Common myeloid progenitor, CD34-positive (primary cell): Measurements from ENCODE around the gene VTI1A.

Experiments
- CTCF ChIA-PET: fragments of 350-600 bp; sonication (Branson Sonifier 250); formaldehyde crosslinking; loops from one replicate; lab custom pipeline; 2021; ENCODE audit warnings: antibody characterized with exemption; lab: Charles Lee
- POLR2A ChIA-PET: fragments of 350-600 bp; sonication (Branson Sonifier 250); formaldehyde crosslinking; loops from one replicate; lab custom pipeline; 2021; ENCODE audit warnings: antibody characterized with exemption; lab: Charles Lee
- DNase-seq, 3 donors: peaks; one replicate each; pipeline versions ENCODE4 v3.0.0 to v3.0.0-alpha.2; 2013
- H3K27ac ChIP-seq, 2 experiments: 1 replicate in 1 of 2; 2 replicates in 1 of 2; pipeline ENCODE4 v1.7.0; 2013; ENCODE audit warnings: inconsistent platforms in 2 of 2, low read length in 2 of 2, mild to moderate bottlenecking in 2 of 2, low read depth in 1 of 2, moderate library complexity in 1 of 2; ENCODE audit not compliant: severe bottlenecking in 2 of 2, insufficient read depth in 1 of 2, poor library complexity in 1 of 2
- H3K27me3 ChIP-seq, 5 experiments: replicated peaks in 2 of 5; 1 replicate in 3 of 5; 2 replicates in 2 of 5; pipeline versions ENCODE4 v1.6.1 to v1.7.0; 2013; ENCODE audit warnings: low read length in 4 of 5, mild to moderate bottlenecking in 2 of 5, moderate library complexity in 2 of 5, inconsistent platforms in 1 of 5; ENCODE audit not compliant: insufficient read depth in 5 of 5, control insufficient read depth in 4 of 5
- H3K36me3 ChIP-seq, 4 experiments: 1 replicate in 2 of 4; 2 replicates in 2 of 4; pipeline versions ENCODE4 v1.6.1 to v1.7.0; 2013; ENCODE audit warnings: low read length in 3 of 4, control low read depth in 1 of 4, mild to moderate bottlenecking in 1 of 4; ENCODE audit not compliant: control insufficient read depth in 4 of 4, insufficient read depth in 4 of 4
- H3K4me1 ChIP-seq, 4 experiments: 1 replicate in 3 of 4; 2 replicates in 1 of 4; pipeline versions ENCODE4 v1.6.1 to v1.7.1; 2013; ENCODE audit warnings: low read length in 3 of 4, mild to moderate bottlenecking in 3 of 4, control low read depth in 1 of 4, inconsistent platforms in 1 of 4, moderate library complexity in 1 of 4; ENCODE audit not compliant: control insufficient read depth in 4 of 4, insufficient read depth in 4 of 4; ENCODE audit errors: control extremely low read depth in 1 of 4
- H3K4me3 ChIP-seq, 7 experiments: 1 replicate in 4 of 7; 2 replicates in 3 of 7; pipeline versions ENCODE4 v1.5.1 to v1.7.0; 2013; ENCODE audit warnings: mild to moderate bottlenecking in 7 of 7, low read length in 6 of 7, moderate library complexity in 6 of 7, inconsistent platforms in 2 of 7, low read depth in 2 of 7, control low read depth in 1 of 7; ENCODE audit not compliant: insufficient read depth in 4 of 7, control insufficient read depth in 1 of 7; ENCODE audit errors: extremely low read depth in 1 of 7
- H3K9me3 ChIP-seq, 5 experiments: 1 replicate in 4 of 5; 2 replicates in 1 of 5; pipeline versions ENCODE4 v1.6.1 to v1.7.1; 2013; ENCODE audit warnings: low read length in 4 of 5, mild to moderate bottlenecking in 2 of 5, inconsistent platforms in 1 of 5, low read depth in 1 of 5, moderate library complexity in 1 of 5; ENCODE audit not compliant: control insufficient read depth in 4 of 5, insufficient read depth in 2 of 5; ENCODE audit errors: control extremely low read depth in 1 of 5
- WGBS: methylation state at CpG from one replicate; pipeline ENCODE4 v1.1.5; 2013; ENCODE audit not compliant: insufficient coverage; 5-methylcytosine and 5-hydroxymethylcytosine counted together

VTI1A gene

DNA sequence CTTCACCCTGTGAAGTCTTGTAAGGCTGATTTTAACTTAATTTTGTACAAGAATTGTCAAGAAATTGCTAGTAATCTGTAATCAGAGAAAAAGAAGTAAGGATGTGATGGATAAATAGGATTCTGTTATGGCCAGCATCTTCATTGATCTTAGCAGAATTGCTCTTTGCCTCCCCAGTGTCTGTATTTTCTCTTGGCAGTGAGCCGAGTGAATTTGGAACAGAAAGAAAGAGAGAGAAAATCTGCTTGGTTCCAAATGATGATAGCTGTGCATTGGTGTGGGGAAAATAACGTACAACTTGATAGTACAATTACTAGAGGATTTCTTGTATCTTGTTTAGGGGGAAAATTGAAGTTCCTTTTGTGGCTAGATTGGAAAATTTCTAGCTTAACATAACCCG lies 34.6 kb downstream of the VTI1A start:
- Histone ChIP-seq H3K9me3 (no peaks in the 10 kb centered on the region), H3K27me3 (no peaks in the 10 kb centered on the region), H3K4me3 (no peak overlapping the region), H3K27ac (no peak overlapping the region), H3K4me1 (no peaks in the 10 kb centered on the region), H3K36me3 (no peaks in the 10 kb centered on the region)
- CTCF ChIA-PET: interaction anchor here (1.1 kb wide), 1 partner anchor 9 kb away, joined by 4 read pairs; no protein-coding TSS in a partner anchor
- DNase-seq: no peak
- POLR2A ChIA-PET: no interaction called here
- WGBS: 100% methylated on average over 1 of the region's 3 CpGs

DNA sequence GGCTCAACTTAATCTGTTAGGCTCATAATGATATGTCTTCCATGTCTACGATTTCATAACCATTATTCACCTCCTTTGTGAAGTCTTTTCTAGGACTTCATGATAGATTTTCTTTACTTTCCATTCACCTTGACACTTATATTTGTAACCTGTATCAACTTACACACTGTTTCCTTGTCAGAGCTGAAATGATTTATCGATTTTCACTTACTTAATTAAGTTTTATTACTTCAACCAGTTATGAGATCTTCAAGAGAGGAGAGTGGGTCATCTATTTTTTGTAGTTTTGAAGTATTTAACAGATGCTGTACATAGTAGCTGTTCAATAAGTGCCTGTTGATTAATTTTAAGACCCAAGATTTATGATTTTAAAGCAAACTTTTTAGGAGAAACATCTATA lies 37.4 kb downstream of the VTI1A start:
- CTCF ChIA-PET: no interaction called here
- peaks cover 0 to 4% (median 0%) of the 10 kb centered on the region in 4 experiments for H3K36me3 ChIP-seq
- H3K4me1 ChIP-seq: no peaks in the 10 kb centered on the region
- H3K27ac ChIP-seq: no peak overlapping the region
- DNase-seq: no peak
- POLR2A ChIA-PET: no interaction called here
- H3K9me3 ChIP-seq: no peaks in the 10 kb centered on the region
- H3K4me3 ChIP-seq: no peak overlapping the region
- H3K27me3 ChIP-seq: no peaks in the 10 kb centered on the region
- 100% methylated on average over 1 of the region's 2 CpGs for WGBS

DNA sequence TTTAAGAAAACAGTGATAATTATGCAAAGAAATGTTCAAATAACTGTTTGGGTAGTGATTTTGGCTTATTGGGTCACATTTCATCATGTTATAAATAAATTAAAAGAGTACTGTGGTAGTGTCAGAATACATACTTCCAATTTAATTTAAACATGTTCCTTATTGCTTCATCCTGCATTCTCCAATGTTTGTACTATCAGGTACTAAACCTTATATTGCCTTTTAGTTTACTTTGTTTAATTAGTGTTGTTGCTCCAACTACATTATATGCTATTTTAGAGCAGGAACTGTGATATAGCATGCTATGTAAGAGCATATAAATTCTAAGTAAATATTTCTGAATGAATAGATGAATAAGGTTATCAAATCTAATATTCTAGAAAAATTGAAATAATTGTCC lies 40.9 kb downstream of the VTI1A start:
- Histone ChIP-seq H3K27me3 (no peaks in the 10 kb centered on the region), H3K36me3 (peaks cover 0 to 4% (median 0%) of the 10 kb centered on the region in 4 experiments), H3K4me3 (no peak overlapping the region), H3K4me1 (no peaks in the 10 kb centered on the region), H3K27ac (no peak overlapping the region), H3K9me3 (no peaks in the 10 kb centered on the region)
- POLR2A ChIA-PET: no interaction called here
- DNase-seq: no peak
- CTCF ChIA-PET: interaction anchor here (1.4 kb wide), 1 partner anchor 16 kb away, joined by 7 read pairs; no protein-coding TSS in a partner anchor

DNA sequence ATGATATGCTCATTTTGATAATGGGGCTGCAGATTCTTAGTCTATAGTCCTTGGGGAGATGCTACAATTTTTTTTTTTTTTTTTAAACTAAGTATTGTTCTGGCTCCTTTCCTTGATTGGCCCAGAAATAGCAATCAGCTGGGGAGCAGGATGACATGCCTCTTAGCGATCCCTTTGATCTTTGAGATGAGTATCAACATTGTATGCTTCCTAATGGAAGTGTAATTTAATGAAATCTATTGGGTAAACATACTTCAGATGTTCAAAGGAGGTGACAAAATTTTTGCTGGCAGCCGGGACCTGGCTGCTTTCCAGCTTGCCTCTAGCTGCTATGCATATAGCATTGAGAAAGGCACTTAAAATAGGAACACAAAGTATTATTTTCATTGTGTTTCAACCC lies 43.5 kb downstream of the VTI1A start:
- Histone ChIP-seq H3K9me3 (no peaks in the 10 kb centered on the region), H3K27ac (no peak overlapping the region), H3K36me3 (peaks cover 0 to 4% (median 0%) of the 10 kb centered on the region in 4 experiments), H3K4me1 (no peaks in the 10 kb centered on the region), H3K4me3 (no peak overlapping the region), H3K27me3 (no peaks in the 10 kb centered on the region)
- CTCF ChIA-PET: interaction anchor here (1.0 to 1.2 kb wide), 2 partner anchors 10 kb away, joined by 3 read pairs; no protein-coding TSS in a partner anchor
- POLR2A ChIA-PET: no interaction called here
- 94% methylated on average over 2 of the region's 2 CpGs for WGBS
- no peak for DNase-seq

DNA sequence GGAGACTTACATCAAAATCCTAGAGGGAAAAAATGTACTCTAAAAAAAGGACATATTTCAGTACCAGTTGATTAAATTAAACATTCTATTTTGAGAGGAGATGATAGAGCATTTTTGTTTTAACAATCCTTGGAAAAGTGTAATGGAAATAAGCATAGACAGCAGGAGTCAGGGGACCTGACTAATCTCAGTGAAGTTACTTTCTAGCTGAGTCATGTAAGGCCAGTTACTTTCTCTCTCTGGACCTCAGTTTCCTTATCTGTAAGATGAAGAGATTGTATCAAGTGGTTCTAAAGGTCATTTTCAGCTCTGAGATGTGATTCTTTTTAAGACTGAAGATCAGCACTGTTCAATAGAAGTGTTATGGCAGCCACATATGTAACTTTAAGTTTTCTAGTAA lies 44.1 kb downstream of the VTI1A start:
- Histone ChIP-seq H3K4me3 (no peak overlapping the region), H3K9me3 (no peaks in the 10 kb centered on the region), H3K36me3 (peaks cover 0 to 4% (median 0%) of the 10 kb centered on the region in 4 experiments), H3K27ac (no peak overlapping the region), H3K4me1 (no peaks in the 10 kb centered on the region), H3K27me3 (no peaks in the 10 kb centered on the region)
- DNase-seq: no peak
- ChIA-PET POLR2A (no interaction called here), CTCF (interaction anchor here (1.2 to 1.4 kb wide), 3 partner anchors 10 to 51 kb away, joined by 3 to 5 read pairs (median 3); no protein-coding TSS in a partner anchor)

DNA sequence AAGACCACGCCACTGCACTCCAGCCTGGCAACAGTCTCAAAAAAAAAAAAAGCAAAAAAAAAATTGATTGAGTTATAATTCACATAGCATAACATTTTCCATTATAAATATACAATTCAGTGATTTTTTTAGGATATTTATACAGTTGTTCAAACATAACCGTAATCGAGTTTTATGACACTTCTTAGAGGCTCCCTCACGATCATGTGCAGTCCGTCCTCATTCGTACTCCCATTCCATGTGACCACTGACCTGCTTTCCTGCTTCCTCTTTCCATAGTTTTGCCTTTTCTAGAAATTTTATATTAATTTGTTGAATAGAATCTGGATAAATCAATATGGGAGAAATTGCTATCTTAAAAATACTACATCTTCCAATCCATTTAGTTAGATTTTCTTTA lies 45.7 kb downstream of the VTI1A start:
- no peaks in the 10 kb centered on the region for H3K36me3 ChIP-seq
- ChIA-PET POLR2A (no interaction called here), CTCF (no interaction called here)
- H3K27me3 ChIP-seq: no peaks in the 10 kb centered on the region
- H3K4me3 ChIP-seq: no peak overlapping the region
- no peaks in the 10 kb centered on the region for H3K9me3 ChIP-seq
- DNase-seq: no peak
- no peaks in the 10 kb centered on the region for H3K4me1 ChIP-seq
- no peak overlapping the region for H3K27ac ChIP-seq
- no CpG with 5 or more reads among the region's 6 CpGs for WGBS

DNA sequence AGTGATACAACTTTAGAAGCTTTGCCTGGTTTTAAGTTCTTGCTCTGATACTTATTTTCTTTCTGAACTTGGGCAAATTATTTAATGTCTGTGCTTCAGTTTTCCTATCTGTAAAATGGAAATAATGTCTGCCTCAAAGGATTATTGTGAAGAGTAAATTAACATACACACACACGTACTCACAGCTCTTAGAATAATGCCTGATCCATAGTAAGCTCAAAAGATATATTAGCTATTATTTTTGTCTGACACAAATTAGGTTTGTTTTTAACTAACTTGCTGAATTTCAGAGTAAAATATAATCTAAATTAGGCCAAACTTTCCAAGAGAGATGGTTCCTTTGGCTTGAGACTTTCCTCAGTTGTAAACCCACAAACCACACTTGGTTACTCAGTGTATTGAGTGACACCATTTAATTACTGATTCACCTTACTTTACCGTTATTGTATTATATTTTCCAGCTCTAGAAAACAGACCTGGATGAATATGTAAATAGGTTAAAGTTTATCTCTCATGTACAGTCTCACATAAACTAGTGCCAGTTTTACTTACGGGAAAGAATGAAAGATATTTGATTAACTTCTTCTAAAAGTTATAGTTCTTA lies 50.4 kb downstream of the VTI1A start:
- H3K27ac ChIP-seq: no peak overlapping the region
- no peaks in the 10 kb centered on the region for H3K9me3 ChIP-seq
- no peak overlapping the region for H3K4me3 ChIP-seq
- no peaks in the 10 kb centered on the region for H3K27me3 ChIP-seq
- DNase-seq: peak in 1 of 3 donors; percentile 4
- CTCF ChIA-PET: interaction anchor here (1.1 kb wide), 1 partner anchor 20 kb away, joined by 4 read pairs; no protein-coding TSS in a partner anchor
- peaks cover 0 to 5% (median 0%) of the 10 kb centered on the region in 4 experiments for H3K36me3 ChIP-seq
- no peaks in the 10 kb centered on the region for H3K4me1 ChIP-seq
- POLR2A ChIA-PET: no interaction called here
- no CpG with 5 or more reads among the region's 3 CpGs for WGBS
